NCI-H2107 (cell line): Measurements from ENCODE around the gene RARRES2.
"Not testable (repeated sequence)": the region's sequence is repeated elsewhere in the genome, so short reads cannot be mapped to it uniquely, and the experiment has no call there.

Experiments used
- DNase-seq: peaks from one replicate; lab custom pipeline; 2025; lab: John Stamatoyannopoulos, UW

Gene RARRES2

GRCh38 chr7:150317748-150318444 lies 23.5 kb downstream of the RARRES2 start:
- no peak for DNase-seq

- not testable (repeated sequence) for DNase-seq
These were observed 24.4 kb downstream of the RARRES2 start for GRCh38 chr7:150316987-150317386.

DNA sequence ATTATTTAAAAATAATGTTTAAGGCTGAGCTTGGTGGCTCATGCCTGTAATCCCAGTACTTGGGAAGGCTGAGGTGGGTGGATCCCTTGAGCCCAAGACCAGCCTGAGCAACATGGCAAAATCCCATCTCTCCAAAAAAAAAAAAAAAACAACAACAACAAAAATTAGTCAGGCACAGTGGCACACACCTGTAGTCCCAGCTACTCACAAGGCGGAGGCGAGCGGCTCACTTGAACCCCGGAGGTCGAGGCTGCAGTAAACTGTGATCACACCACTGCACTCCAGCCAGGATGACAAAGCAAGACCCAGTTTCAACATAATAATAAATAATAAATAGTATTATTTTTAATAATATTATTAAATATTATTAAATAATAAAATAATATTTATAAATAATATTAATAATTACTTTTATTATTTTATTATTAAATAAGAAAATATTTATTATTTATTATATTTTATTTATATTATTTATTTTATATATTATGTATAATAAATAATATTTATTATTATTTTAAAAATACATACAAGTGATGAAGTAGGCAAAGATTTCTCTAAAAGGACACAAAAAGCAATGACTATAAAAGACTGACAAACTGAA lies 26.7 kb downstream of the RARRES2 start:
- DNase-seq, result no peak

- DNase-seq, result no peak
These were observed 27.6 kb downstream of the RARRES2 start for GRCh38 chr7:150313870-150314269.

DNA sequence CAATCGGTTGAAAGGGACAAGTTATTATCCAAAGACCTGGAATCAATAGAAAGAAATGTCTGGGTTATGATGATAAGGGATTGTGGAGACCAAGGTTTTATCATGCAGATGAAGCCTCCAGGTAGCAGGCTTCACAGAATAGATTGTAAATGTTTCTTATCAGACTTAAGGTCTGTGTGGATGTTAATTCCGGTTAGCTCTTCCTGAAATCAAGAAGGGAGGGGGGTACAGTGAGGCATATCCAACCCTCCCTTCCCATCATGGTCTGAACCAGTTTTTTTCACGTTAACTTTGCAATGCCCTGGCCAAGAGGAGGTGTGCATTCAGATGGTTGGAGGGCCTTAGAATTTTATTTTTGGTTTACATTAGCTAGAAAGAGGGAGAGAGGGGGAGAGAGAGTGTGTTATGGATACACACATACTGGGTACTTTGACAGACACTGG lies 28.0 kb downstream of the RARRES2 start:
- no peak for DNase-seq

DNA sequence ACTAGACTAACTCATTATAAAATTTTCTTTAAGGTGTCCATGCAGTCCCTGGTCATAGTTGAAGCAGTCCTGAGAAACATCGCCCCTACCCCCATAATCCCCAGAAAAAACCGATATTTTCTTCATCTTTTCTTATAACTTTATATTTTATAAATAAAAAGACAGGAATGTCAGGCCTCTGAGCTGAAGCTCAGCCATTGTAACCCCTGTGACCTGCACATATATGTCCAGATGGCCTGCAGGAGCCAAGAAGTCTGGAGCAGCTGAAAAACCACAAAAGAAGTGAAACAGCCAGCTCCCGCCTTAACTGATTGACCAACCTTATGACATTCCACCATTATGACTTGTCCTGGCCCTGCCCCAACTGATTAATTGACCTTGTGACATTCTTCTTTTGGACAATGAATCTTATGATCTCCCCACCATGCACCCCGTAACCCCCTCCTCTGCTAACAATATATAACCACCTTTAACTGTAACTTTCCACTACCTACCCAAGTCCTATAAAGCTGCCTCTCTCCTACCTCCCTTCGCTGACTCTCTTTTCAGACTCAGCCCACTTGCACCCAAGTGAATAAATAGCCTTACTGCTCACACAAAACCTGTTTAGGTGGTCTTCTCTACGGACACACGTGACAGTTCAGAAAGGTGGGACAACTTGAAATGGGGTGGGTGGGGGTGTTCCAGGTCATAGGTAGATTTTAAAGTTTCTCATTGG lies 28.6 kb downstream of the RARRES2 start:
- not testable (repeated sequence) for DNase-seq

DNA sequence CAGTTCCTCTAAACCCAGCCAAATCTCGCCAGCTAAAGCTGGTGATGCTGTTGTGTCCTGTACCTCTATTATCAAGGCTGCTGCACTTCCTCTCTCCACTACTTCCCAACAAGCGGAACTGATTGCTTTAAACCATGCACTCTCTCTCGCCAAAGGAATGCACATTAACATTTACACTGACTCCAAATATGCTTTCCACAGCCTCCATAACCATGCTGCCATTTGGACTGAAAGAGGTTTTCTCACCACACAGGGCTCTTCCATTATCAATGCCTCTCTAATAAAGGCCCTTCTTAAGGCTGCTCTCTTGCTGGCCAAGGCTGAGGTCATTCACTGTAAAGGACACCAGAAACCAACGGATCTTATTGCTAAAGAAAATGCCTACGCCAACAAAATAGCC lies 29.7 kb downstream of the RARRES2 start:
- no peak for DNase-seq

DNA sequence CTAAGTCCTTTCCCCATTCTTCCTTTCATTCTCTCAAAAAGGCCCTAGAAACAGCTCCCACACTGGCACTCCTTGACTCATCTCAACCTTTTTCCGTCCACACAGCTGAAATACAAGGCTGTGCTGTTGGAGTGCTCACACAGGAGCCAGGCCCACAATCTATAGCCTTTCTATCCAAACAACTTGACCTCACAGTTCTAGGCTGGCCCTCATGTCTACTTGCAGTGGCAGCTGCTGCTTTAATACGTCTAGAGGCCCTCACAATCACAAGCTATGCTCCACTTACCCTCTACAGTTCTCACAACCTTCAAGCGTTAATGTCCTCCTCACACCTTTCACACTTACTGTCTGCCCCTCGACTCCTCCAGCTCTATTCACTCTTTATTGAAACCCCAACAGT lies 30.3 kb downstream of the RARRES2 start:
- no peak for DNase-seq

DNA sequence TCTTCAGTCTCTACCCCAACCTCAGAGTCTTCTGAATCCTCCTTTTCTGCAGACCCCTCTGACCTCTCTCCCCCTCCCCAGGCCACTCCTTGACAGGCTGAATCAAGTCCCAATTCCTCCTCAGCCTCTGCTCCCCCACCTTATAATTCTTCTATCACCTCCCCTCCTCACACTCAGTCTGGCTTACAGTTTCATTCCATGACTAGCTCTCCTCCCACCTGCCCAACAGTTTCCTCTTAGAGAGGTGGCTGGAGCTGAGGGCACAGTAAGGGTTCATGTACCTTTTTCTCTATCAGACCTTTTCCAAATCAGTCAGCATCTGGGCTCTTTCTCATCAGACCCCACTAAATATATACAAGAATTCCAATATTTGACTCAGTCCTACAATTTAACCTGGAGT lies 32.9 kb downstream of the RARRES2 start:
- no peak for DNase-seq

- no peak for DNase-seq
These were observed 33.5 kb downstream of the RARRES2 start for GRCh38 chr7:150307904-150308303.

GRCh38 chr7:150307129-150307528 lies 34.3 kb downstream of the RARRES2 start:
- DNase-seq, result no peak

GRCh38 chr7:150306377-150306776 lies 35.1 kb downstream of the RARRES2 start:
- not testable (repeated sequence) for DNase-seq

- not testable (repeated sequence) for DNase-seq
These were observed 35.5 kb downstream of the RARRES2 start for GRCh38 chr7:150305903-150306284.

- not testable (repeated sequence) for DNase-seq
These were observed 36.0 kb downstream of the RARRES2 start for GRCh38 chr7:150305259-150305902.

- DNase-seq, result not testable (repeated sequence)
These were observed 36.8 kb downstream of the RARRES2 start for GRCh38 chr7:150304499-150305258.

DNA sequence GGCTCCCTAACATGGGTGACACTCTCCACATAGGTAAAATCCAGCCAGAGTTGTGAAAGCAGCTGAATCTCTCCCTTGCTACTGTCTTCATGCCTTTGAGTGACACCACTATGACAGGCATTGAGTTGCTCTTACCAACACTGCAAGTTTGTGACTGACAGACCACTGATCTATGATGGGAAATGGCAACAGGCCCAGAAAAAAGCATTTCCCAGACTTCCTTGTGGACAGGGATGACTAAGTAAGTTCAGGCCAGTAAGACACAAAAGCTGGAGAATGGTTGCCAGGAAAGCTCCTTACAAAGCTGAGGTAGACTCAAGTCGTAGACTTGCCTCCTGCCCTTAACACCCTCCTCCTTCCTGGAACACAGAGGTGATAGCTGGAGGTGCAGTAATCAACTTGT lies 38.5 kb downstream of the RARRES2 start:
- DNase-seq, result not testable (repeated sequence)

GRCh38 chr7:150297978-150298377 lies 43.5 kb downstream of the RARRES2 start:
- not testable (repeated sequence) for DNase-seq

DNA sequence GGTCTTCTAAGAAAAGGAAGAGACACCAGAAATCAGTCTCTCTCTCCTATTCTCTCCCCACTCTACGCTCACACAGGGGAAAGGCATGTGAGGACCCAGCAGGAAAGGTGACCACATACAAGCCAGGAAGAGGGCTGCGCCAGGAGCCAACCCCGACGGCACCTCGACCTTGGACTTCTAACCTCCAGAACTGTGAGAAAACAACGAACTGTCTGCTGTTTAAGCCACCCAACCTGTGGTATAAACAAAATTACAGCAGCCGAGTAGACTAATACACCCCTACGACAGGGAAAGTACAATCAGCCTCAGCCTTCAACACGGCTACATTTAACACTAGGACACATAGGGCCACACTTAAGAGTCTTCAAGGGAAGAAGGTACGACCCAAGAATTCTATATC lies 44.6 kb downstream of the RARRES2 start:
- not testable (repeated sequence) for DNase-seq

DNA sequence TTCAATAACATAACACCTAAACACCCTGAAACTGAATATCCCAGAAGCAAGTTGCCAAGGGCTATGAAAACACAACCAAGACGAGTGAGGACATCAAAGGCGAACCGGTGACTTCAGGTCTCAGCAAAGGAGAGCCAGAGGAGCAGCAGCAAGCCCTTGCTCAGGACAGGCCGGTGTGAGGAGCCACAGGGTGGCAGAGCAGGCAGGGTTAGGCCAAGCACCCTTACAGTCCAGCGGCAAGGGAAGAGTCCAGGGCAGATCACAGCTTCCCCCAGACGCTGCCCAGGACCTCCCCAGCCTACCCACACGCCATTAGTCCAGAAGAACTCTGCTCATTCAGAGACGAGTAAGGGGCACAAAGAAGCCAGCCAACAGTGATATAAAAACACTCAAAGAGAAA lies 45.8 kb downstream of the RARRES2 start:
- DNase-seq, result not testable (repeated sequence)

DNA sequence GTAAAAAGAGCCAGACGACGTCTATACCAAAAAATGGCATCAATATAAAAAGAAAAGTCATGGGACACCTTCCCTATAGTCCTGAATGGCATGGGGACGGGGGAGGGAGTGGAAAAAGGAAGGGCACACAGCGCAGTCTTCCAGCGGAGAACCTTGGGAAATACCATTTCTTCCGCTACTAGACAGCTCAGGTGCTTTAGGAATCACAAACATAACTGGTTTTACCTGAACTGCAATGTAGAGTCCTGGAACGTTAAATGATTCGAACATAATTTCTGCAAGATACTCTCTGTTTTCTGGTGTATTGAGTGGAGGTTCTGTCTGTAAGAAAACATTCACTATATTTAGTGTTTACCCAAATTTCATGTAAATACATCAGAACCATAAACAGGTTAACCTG lies 46.4 kb downstream of the RARRES2 start:
- DNase-seq, result not testable (repeated sequence)

GRCh38 chr7:150290317-150290716 lies 51.1 kb downstream of the RARRES2 start:
- not testable (repeated sequence) for DNase-seq

DNA sequence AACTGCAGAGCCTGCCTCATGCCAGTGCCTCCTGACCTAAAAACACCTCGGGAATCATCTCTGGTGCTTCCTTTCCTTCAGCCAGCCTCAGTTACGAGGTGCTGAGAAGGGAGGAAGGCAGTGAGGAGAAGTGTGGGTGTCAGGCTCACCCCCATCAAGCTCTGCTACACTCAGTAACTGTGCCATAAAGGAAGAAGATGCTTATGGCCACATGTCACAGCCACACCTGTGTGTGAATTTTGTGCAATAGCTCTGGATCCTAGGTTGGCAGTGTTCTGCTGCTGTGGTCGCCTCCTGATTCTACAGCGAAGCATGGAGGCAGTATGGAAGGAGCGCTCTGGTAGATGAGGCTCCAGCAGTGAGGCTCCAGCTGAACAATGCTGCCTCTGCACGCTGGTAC lies 52.6 kb downstream of the RARRES2 start:
- not testable (repeated sequence) for DNase-seq
